ENCODE data around the gene KCNJ12. TPM values are rescaled to one million over a fixed set of nuclear protein-coding genes. Genes with fewer than 3 reads are reported as not detected.

KCNJ12 gene
- total and polyA plus RNA-seq, 2 of the 4 experiments (the other 2 are of a cell fraction): under 0.01 to 0.10 TPM

- no peak overlapping the region for H3K23ac ChIP-seq (ENCODE audit: low read depth, low read length)
- no peaks in the 10 kb centered on the region for H3K27me3 ChIP-seq (ENCODE audit: control insufficient read depth, insufficient read depth, low read length)
- CTCF ChIA-PET: no interaction called here
- H2BK5ac ChIP-seq (ENCODE audit: low read depth, low read length, poor library complexity, severe bottlenecking): no peak overlapping the region
- H3K4me2 ChIP-seq (ENCODE audit: low read depth, low read length): no peak overlapping the region
- no peak overlapping the region for H2AK5ac ChIP-seq (ENCODE audit: low read depth, low read length)
- no peaks in the 10 kb centered on the region for H3K36me3 ChIP-seq (ENCODE audit: control insufficient read depth, insufficient read depth, low read length)
- H3K4ac ChIP-seq (ENCODE audit: low read depth, low read length): no peak overlapping the region
- no peak overlapping the region for H3K9ac ChIP-seq (ENCODE audit: low read depth, low read length)
- H2AFZ ChIP-seq (replicated peaks; ENCODE audit: low read length, poor library complexity): no peak overlapping the region
- H4K91ac ChIP-seq (ENCODE audit: insufficient read depth, low read depth, low read length): no peak overlapping the region
- no peak overlapping the region for H2AK9ac ChIP-seq (replicated peaks; ENCODE audit: low read depth, low read length, poor library complexity)
- peaks cover 13% of the 10 kb centered on the region for H3K4me1 ChIP-seq (ENCODE audit: control insufficient read depth, insufficient read depth, low read length)
- in situ Hi-C loops (cut with MboI; ENCODE audit: low sequenced_read_pairs) (loop anchor here (10.0 kb wide), 1 partner anchor 279 kb away; no protein-coding TSS in a partner anchor), intact Hi-C loops (cut with micrococcal nuclease) (no loop called here), dilution Hi-C loops (cut with HindIII; ENCODE audit: low sequenced_read_pairs, unreplicated experiment) (no loop called here)
- no peak overlapping the region for H4K5ac ChIP-seq (ENCODE audit: low read depth, low read length)
- H2BK20ac ChIP-seq (ENCODE audit: low read depth, low read length): no peak overlapping the region
- 93% methylated on average over 2 of the region's 10 CpGs; no CpG with 5 or more reads in 1 of the 2 experiments for WGBS, 2 experiments (ENCODE audit: extremely low coverage in 2 of 2, insufficient read length in 1 of 2)
- POLR2A ChIA-PET (ENCODE audit: unreplicated experiment): no interaction called here
- H3K56ac ChIP-seq (ENCODE audit: extremely low read depth, insufficient read depth, low read length): no peak overlapping the region
- H3K18ac ChIP-seq (ENCODE audit: low read depth, low read length): no peak overlapping the region
- TF ChIP-seq USF2 (IDR thresholded peaks at IDR 0.05; ENCODE audit: low read depth, low read length) (no peak), FOS (IDR thresholded peaks at IDR 0.05; ENCODE audit: low read depth, low read length) (no peak), CEBPB (IDR thresholded peaks at IDR 0.05; ENCODE audit: low read depth, low read length) (no peak), NFE2L2 (IDR thresholded peaks at IDR 0.05; ENCODE audit: low read depth, low read length) (no peak), CTCF (conservative IDR thresholded peaks at IDR 0.05; ENCODE audit: low read depth, low read length) (no peak), POLR2A (IDR thresholded peaks at IDR 0.05; ENCODE audit: low read depth, low read length) (no peak), MXI1 (IDR thresholded peaks at IDR 0.05; ENCODE audit: borderline replicate concordance, low read depth, low read length) (no peak), MAZ (IDR thresholded peaks at IDR 0.05; ENCODE audit: borderline replicate concordance, low read depth, low read length) (no peak), BHLHE40 (IDR thresholded peaks at IDR 0.05; ENCODE audit: low read depth, low read length) (no peak), MAFK (IDR thresholded peaks at IDR 0.05; ENCODE audit: low read depth, low read length) (no peak), RFX5 (IDR thresholded peaks at IDR 0.05; ENCODE audit: low read depth, low read length) (no peak), ELK1 (IDR thresholded peaks at IDR 0.05; ENCODE audit: borderline replicate concordance, low read depth, low read length) (no peak), CHD1 (IDR thresholded peaks at IDR 0.05; ENCODE audit: low read depth, low read length) (no peak), RAD21 (IDR thresholded peaks at IDR 0.05; ENCODE audit: low read length) (no peak), SMC3 (IDR thresholded peaks at IDR 0.05; ENCODE audit: low read depth, low read length) (no peak), RCOR1 (IDR thresholded peaks at IDR 0.05; ENCODE audit: insufficient replicate concordance, low read length) (no peak)
- H3K14ac ChIP-seq (replicated peaks; ENCODE audit: low read depth, low read length): no peak overlapping the region
- H2BK15ac ChIP-seq (ENCODE audit: low read depth, low read length): no peak overlapping the region
- no peaks in the 10 kb centered on the region for H3K9me3 ChIP-seq (ENCODE audit: control insufficient read depth, insufficient read depth, low read length)
- H3K9me1 ChIP-seq (ENCODE audit: insufficient read depth, low read length): no peaks in the 10 kb centered on the region
- no peak overlapping the region for H3K4me3 ChIP-seq (ENCODE audit: insufficient read depth, low read depth, low read length)
- no peak overlapping the region for H4K8ac ChIP-seq (ENCODE audit: low read depth in 2 of 2, low read length in 2 of 2)
- H2BK120ac ChIP-seq (ENCODE audit: low read depth, low read length): no peak overlapping the region
- no peaks in the 10 kb centered on the region for H4K20me1 ChIP-seq (ENCODE audit: insufficient read depth, low read length)
- no TSS peak for BruUV-seq (replicated peaks)
- ATAC-seq (ENCODE audit: low read depth): no peak
- no peaks in the 10 kb centered on the region for H3K79me1 ChIP-seq (ENCODE audit: low read depth in 1 of 2, low read length in 2 of 2)
- no peak overlapping the region for H3K27ac ChIP-seq (ENCODE audit: insufficient read depth, low read length)
- no peak for DNase-seq
Measured at GRCh38 chr17:21425321-21425720, 49.2 kb downstream of the KCNJ12 start.
